HepG2 (cell line): ENCODE results near the gene OR9A4. TPM values are rescaled to one million over a fixed set of nuclear protein-coding genes. Genes with fewer than 3 reads are reported as not detected.

Experiments used
- ATAC-seq: fragments of 200-7000 bp; cut with Tn5 transposase; 3 replicates; pipeline ENCODE4 v1.9.1; 2020; ENCODE audit warnings: mild to moderate bottlenecking, moderate library complexity
- BruUV-seq: library from RNA; stranded (reverse); fragments of 400-500 nt; replicated peaks from 2 replicates; lab custom pipeline; 2021; lab: Mats Ljungman, UMichigan
- CTCF ChIA-PET: fragments of 300-600 bp; formaldehyde crosslinking; extraction: SDS; loops from one replicate; lab custom pipeline; 2021; ENCODE audit warnings: low total read pairs, inconsistent platforms, low intra/inter-chr PET ratio; lab: Yijun Ruan, JAX
- POLR2A ChIA-PET: fragments of 350-600 bp; sonication (Branson Sonifier 250); formaldehyde crosslinking; loops from one replicate; lab custom pipeline; 2020; ENCODE audit warnings: antibody characterized with exemption, inconsistent platforms; lab: Yijun Ruan, JAX
- DNase-seq: peaks from one replicate; pipeline ENCODE4 v3.0.0-alpha.2; 2015; ENCODE audit warnings: low spot score
- FAIRE-seq: peaks from 3 replicates; lab custom pipeline; 2011; peaks lifted over from hg19 to GRCh38; lab: Jason Lieb, UNC
- H2AFZ ChIP-seq: one replicate; pipeline ENCODE4 v1.6.1; 2011; ENCODE audit warnings: low read length, inconsistent platforms
- H3K27ac ChIP-seq: fragments of 300-600 bp; 3 replicates; pipeline ENCODE4 v1.8.0; 2011; ENCODE audit warnings: mixed run types, mild to moderate bottlenecking, mixed read lengths, low read length, inconsistent platforms; ENCODE audit not compliant: insufficient read depth; ENCODE audit errors: extremely low read length
- H3K27me3 ChIP-seq, 2 experiments: fragments of 200-600 bp in 1 of 2; 2 replicates in 1 of 2; 3 replicates in 1 of 2; pipeline versions ENCODE4 v1.6.0 to v1.8.0; 2011; ENCODE audit warnings: low read length in 2 of 2, mild to moderate bottlenecking in 2 of 2, moderate library complexity in 2 of 2, inconsistent platforms in 1 of 2; ENCODE audit not compliant: insufficient read depth in 2 of 2, control insufficient read depth in 1 of 2
- H3K36me3 ChIP-seq, 2 experiments: fragments of 200-600 bp in 1 of 2; replicated peaks in 1 of 2; 2 replicates in 1 of 2; 3 replicates in 1 of 2; pipeline versions ENCODE4 v1.5.1 to v1.8.0; 2011; ENCODE audit warnings: low read length in 2 of 2, inconsistent platforms in 1 of 2; ENCODE audit not compliant: insufficient read depth in 2 of 2, control insufficient read depth in 1 of 2
- H3K4me1 ChIP-seq: 2 replicates; pipeline ENCODE4 v1.5.1; 2012; ENCODE audit warnings: low read length, inconsistent platforms; ENCODE audit not compliant: insufficient read depth
- H3K4me2 ChIP-seq: 2 replicates; pipeline ENCODE4 v1.6.0; 2011; ENCODE audit warnings: low read depth, low read length, inconsistent platforms
- H3K4me3 ChIP-seq, 3 experiments: fragments of 200-600 bp in 1 of 3; sonication (generic), shearing (Covaris generic) in 1 of 3; replicated peaks in 1 of 3; 2 replicates each; pipeline ENCODE4 v1.5.1; 2011 to 2016; ENCODE audit warnings: low read length in 3 of 3, inconsistent platforms in 2 of 3, low read depth in 2 of 3, mild to moderate bottlenecking in 2 of 3, control low read depth in 1 of 3, mixed read lengths in 1 of 3; ENCODE audit not compliant: insufficient read depth in 1 of 3
- H3K79me2 ChIP-seq: one replicate; pipeline ENCODE4 v1.6.1; 2011; ENCODE audit warnings: low read length, inconsistent platforms; ENCODE audit not compliant: insufficient read depth
- H3K9ac ChIP-seq: 2 replicates; pipeline ENCODE4 v1.6.0; 2011; ENCODE audit warnings: mild to moderate bottlenecking, low read depth, low read length, inconsistent platforms; ENCODE audit not compliant: insufficient read depth
- H3K9me3 ChIP-seq: 2 replicates; pipeline ENCODE4 v1.5.1; 2012; ENCODE audit warnings: mild to moderate bottlenecking, low read length
- H4K20me1 ChIP-seq: 2 replicates; pipeline ENCODE4 v1.6.0; 2011; ENCODE audit warnings: inconsistent platforms, mild to moderate bottlenecking, low read length, moderate library complexity; ENCODE audit not compliant: insufficient read depth
- HNRNPK ChIP-seq: fragments of 200-400 bp; formaldehyde crosslinking; IDR thresholded peaks from 2 replicates; pipeline ENCODE4 v1.6.1; 2018; ENCODE audit warnings: low read length, low read depth, moderate library complexity, mild to moderate bottlenecking; ENCODE audit not compliant: poor library complexity, severe bottlenecking
- IRX3 ChIP-seq: sonication (generic); formaldehyde crosslinking; IDR thresholded peaks from 2 replicates; pipeline ENCODE4 v1.8.1; 2023; ENCODE audit warnings: mild to moderate bottlenecking, low read depth, missing genetic modification reagents, borderline replicate concordance
- JUNB ChIP-seq: sonication (generic); formaldehyde crosslinking; IDR thresholded peaks from 2 replicates; pipeline ENCODE4 v1.8.0; 2022; ENCODE audit warnings: missing genetic modification reagents, mild to moderate bottlenecking, borderline replicate concordance
- PRMT3 ChIP-seq: sonication (generic); formaldehyde crosslinking; IDR thresholded peaks from 2 replicates; pipeline ENCODE4 v1.8.1; 2022; ENCODE audit warnings: low read depth, mild to moderate bottlenecking, moderate library complexity, missing genetic modification reagents, borderline replicate concordance
- ZNF30 ChIP-seq: sonication (generic); formaldehyde crosslinking; IDR thresholded peaks from 2 replicates; pipeline ENCODE4 v1.5.0; 2020; ENCODE audit warnings: mild to moderate bottlenecking, missing genetic modification reagents
- ZNF350 ChIP-seq: sonication (generic); formaldehyde crosslinking; IDR thresholded peaks from 2 replicates; pipeline ENCODE4 v1.4.0; 2020; ENCODE audit warnings: mild to moderate bottlenecking, low read depth, missing genetic modification reagents, borderline replicate concordance
- ZNF432 ChIP-seq: sonication (generic); formaldehyde crosslinking; IDR thresholded peaks from 2 replicates; pipeline ENCODE4 v1.5.0; 2020; ENCODE audit warnings: missing genetic modification reagents, mild to moderate bottlenecking, borderline replicate concordance
- WGBS: methylation state at CpG from one replicate; pipeline ENCODE4 v1.1.6; 2017; ENCODE audit warnings: low lambda C conversion rate; 5-methylcytosine and 5-hydroxymethylcytosine counted together
- in situ Hi-C: cut with HindIII; loops from 2 replicates; pipeline ENCODE4 v1.10.0; 2017; ENCODE audit warnings: low pct_unique_long_range_greater_than_20kb; ENCODE audit not compliant: extremely low pct_ligation_motif_present
- intact Hi-C: fragments of 100-400 bp; cut with micrococcal nuclease; formaldehyde crosslinking; loops from one replicate; pipeline ENCODE4 v1.10.0; 2022; ENCODE audit not compliant: unreplicated experiment
- polyA plus RNA-seq, 8 experiments: library from polyadenylated mRNA; depleted of rRNA in 3 of 8; stranded (reverse) in 7 of 8; unstranded in 1 of 8; fragments of >200 nt; fragmentation: Illumina TruSeq in 4 of 8; extraction: Trizol in 4 of 8; gene quantifications; 2 replicates each; pipeline versions ENCODE4 v1.2.1 to v1.2.3, GENCODE V29; 2011 to 2016; ENCODE audit warnings: low read depth in 4 of 8, missing spikeins in 1 of 8, mixed read lengths in 1 of 8; ENCODE audit not compliant: insufficient read depth in 1 of 8
- total RNA-seq, 5 experiments: library from RNA; depleted of rRNA; stranded (reverse); fragments of >200 nt; fragmentation: Illumina TruSeq; extraction: Trizol; gene quantifications; 2 replicates each; pipeline ENCODE4 v1.2.3, GENCODE V29; 2016; ENCODE audit warnings: low read depth in 1 of 5
- TF ChIP-seq, protein P1 (sequence below): IDR thresholded peaks from 2 replicates; pipeline ENCODE4 v1.6.1; 2018; ENCODE audit warnings: missing genetic modification reagents, mild to moderate bottlenecking, missing compliant biosample characterization
- TF ChIP-seq, protein P2 (sequence below): sonication (generic); formaldehyde crosslinking; IDR thresholded peaks from 2 replicates; pipeline ENCODE4 v1.4.0; 2020; ENCODE audit warnings: missing genetic modification reagents, borderline replicate concordance
- TF ChIP-seq, protein P3 (sequence below): IDR thresholded peaks from 2 replicates; pipeline ENCODE4 v1.6.1; 2016; ENCODE audit warnings: missing biosample characterization, missing genetic modification reagents, low read depth

Gene OR9A4
- total and polyA plus RNA-seq, 2 of the 13 experiments (the other 11 are each of a cell fraction or from before 2014, with no cell fraction given) = not detected

DNA sequence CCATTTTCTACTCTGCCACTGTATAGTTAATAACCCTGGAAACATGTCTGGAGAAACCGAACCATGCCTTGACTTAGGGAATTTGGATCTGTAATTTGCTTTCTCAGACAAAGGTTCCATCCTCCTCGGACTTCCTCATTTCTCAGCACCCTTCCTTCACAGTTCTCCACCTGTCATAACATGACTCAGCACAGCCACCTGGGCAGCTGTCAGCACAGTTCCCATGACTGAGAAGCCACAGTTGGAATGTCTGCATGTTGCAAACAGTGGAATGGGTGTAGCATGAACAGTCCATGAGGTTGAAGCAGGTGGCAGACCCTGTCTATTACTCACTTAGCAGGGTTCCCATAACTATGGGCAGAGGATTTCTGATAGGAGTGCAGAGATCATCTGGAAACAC lies 634 bp upstream of the OR9A4 start (continued):
- TF ChIP-seq ZNF350 (CRISPR knock-in tag) = no peak

DNA sequence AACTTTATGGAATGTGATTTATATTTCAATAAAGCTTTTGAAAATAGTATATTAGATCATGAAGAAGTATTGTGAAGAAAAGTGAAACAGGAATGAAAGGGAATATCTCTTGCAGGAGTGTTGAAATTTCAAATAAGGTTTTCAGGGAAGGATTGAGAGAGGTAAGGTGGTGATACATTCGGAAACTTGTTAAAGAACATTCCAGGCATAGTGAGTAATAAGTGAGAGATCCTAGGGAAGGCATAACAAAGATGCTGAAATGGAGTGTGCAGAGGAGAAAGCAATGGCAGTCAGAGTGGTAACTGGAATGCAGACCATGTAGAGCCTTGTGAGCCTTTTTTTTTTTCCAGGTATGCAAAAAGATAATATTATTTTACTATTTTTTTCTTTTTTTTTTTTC lies 4.1 kb downstream of the OR9A4 start:
- Histone ChIP-seq H3K9me3 (no peaks in the 10 kb centered on the region), H4K20me1 (no peaks in the 10 kb centered on the region), H3K36me3 (no peaks in the 10 kb centered on the region), H3K4me3 (no peak overlapping the region), H3K4me1 (no peaks in the 10 kb centered on the region), H3K4me2 (no peak overlapping the region), H2AFZ (no peak overlapping the region), H3K79me2 (no peaks in the 10 kb centered on the region), H3K9ac (no peak overlapping the region), H3K27ac (no peak overlapping the region), H3K27me3 (no peaks in the 10 kb centered on the region)
- ChIA-PET POLR2A (no interaction called here), CTCF (no interaction called here)
- no TSS peak for BruUV-seq
- intact Hi-C loops (no loop called here), in situ Hi-C loops (no loop called here)
- WGBS = 0% methylated on average over 1 of the region's 1 CpG
- no peak for DNase-seq
- FAIRE-seq = no peak
- no peak for ATAC-seq
- no peak for TF ChIP-seq PRMT3 (CRISPR knock-in tag)
- no peak for TF ChIP-seq ZNF30

DNA sequence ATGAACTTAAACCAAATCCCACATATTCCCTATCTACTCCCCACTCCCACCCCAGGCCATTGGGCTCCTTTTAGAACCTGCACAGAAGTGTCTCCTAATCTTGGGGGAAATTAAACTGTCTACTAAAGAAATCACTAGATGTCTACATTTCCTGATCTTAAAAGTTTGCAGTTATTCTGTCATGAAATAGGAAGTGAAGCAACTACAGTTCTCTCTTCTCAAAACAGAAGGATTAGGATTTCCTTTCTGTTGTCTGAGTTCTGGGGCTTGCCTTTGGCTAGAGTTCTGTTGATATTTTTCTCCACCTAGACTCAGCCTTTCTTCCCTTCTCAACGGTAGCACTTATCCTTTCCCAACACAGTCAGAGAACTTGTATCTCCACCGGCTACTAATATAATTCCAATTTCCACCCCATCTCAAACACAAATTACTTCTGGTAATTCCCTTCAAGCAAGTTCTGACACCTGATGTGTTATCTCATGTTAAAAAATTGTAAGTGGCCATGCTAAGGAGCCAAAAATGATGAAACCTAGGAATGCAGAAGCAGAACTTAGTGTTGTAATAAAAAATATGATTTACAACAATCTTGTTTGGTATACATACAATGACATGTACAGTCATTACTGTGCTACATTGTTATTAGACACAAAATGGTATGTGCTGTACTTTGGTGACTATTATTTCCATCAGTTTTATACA lies 12.1 kb downstream of the OR9A4 start:
- Histone ChIP-seq H3K27me3 (no peaks in the 10 kb centered on the region), H3K27ac (no peak overlapping the region), H3K4me1 (no peaks in the 10 kb centered on the region), H3K4me3 (no peak overlapping the region), H2AFZ (no peak overlapping the region), H3K4me2 (no peak overlapping the region), H3K9ac (no peak overlapping the region), H3K79me2 (no peaks in the 10 kb centered on the region), H3K9me3 (no peaks in the 10 kb centered on the region), H4K20me1 (no peaks in the 10 kb centered on the region), H3K36me3 (no peaks in the 10 kb centered on the region)
- no peak for FAIRE-seq
- intact Hi-C loops (no loop called here), in situ Hi-C loops (no loop called here)
- WGBS = 22% methylated on average over 2 of the region's 2 CpGs
- CTCF ChIA-PET = no interaction called here
- no TSS peak for BruUV-seq
- POLR2A ChIA-PET = no interaction called here
- ATAC-seq = no peak
- DNase-seq = no peak
- TF ChIP-seq HNRNPK = no peak
- TF ChIP-seq IRX3 = no peak
- TF ChIP-seq, protein P1, sequence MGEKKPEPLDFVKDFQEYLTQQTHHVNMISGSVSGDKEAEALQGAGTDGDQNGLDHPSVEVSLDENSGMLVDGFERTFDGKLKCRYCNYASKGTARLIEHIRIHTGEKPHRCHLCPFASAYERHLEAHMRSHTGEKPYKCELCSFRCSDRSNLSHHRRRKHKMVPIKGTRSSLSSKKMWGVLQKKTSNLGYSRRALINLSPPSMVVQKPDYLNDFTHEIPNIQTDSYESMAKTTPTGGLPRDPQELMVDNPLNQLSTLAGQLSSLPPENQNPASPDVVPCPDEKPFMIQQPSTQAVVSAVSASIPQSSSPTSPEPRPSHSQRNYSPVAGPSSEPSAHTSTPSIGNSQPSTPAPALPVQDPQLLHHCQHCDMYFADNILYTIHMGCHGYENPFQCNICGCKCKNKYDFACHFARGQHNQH (CRISPR knock-in tag) = no peak
- TF ChIP-seq, protein P2, sequence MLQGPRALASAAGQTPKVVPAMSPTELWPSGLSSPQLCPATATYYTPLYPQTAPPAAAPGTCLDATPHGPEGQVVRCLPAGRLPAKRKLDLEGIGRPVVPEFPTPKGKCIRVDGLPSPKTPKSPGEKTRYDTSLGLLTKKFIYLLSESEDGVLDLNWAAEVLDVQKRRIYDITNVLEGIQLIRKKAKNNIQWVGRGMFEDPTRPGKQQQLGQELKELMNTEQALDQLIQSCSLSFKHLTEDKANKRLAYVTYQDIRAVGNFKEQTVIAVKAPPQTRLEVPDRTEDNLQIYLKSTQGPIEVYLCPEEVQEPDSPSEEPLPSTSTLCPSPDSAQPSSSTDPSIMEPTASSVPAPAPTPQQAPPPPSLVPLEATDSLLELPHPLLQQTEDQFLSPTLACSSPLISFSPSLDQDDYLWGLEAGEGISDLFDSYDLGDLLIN (CRISPR knock-in tag) = no peak
- TF ChIP-seq JUNB (CRISPR knock-in tag) = no peak
- no peak for TF ChIP-seq ZNF432 (CRISPR knock-in tag)
- TF ChIP-seq, protein P3, sequence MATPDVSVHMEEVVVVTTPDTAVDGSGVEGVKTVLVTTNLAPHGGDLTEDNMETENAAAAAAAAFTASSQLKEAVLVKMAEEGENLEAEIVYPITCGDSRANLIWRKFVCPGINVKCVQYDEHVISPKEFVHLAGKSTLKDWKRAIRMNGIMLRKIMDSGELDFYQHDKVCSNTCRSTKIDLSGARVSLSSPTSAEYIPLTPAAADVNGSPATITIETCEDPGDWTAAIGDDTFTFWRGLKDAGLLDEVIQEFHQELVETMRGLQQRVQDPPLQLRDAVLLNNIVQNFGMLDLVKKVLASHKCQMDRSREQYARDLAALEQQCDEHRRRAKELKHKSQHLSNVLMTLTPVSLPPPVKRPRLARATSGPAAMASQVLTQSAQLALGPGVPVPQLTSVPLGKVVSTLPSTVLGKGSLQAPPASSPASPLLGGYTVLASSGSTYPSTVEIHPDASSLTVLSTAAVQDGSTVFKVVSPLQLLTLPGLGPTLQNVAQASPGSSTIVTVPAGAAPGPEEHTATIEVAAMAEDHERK (CRISPR knock-in tag) = no peak
